DMS153 treated with DMSO at 0.1 percent for 48 hours (cell line): ENCODE measurements around the gene TTC36.
A peak's percentile ranks its signal among the peaks of the same experiment; 100 is the strongest.
"Not testable (repeated sequence)": the region's sequence is repeated elsewhere in the genome, so short reads cannot be mapped to it uniquely, and the experiment has no call there.

Experiments used
- DNase-seq: peaks from one replicate; lab custom pipeline; 2025; ENCODE audit not compliant: unreplicated experiment; lab: John Stamatoyannopoulos, UW

Gene TTC36

DNA sequence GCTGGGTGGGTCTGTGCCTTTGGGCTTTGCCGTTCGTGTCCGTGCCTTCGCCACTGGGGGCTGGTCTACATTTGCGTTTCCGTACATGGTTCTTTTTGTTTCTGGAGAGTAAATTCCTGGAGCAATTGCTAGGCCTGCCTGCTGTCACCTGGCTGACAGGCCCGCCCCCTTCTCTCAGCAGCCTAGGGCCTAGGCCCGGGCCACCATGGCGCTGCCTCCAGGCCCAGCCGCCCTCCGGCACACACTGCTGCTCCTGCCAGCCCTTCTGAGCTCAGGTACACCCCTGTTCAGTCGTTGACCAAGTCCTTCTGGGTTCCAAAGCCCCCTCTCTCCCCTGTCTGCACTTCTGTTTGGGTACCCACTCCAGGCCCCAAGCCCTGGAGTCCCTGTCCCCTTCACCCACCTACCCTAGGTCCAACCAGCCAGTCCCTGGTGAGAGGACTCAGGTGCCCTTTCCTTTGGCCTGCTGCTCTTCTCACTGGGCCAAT is 4.4 kb downstream of the TTC36 start:
- no peak for DNase-seq

DNA sequence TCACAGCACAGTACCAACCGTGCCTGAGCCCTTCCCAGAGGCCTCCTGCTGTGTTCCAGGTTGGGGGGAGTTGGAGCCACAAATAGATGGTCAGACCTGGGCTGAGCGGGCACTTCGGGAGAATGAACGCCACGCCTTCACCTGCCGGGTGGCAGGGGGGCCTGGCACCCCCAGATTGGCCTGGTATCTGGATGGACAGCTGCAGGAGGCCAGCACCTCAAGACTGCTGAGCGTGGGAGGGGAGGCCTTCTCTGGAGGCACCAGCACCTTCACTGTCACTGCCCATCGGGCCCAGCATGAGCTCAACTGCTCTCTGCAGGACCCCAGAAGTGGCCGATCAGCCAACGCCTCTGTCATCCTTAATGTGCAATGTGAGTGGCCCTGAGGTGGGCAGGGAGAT is 4.8 kb downstream of the TTC36 start:
- DNase-seq: no peak

DNA sequence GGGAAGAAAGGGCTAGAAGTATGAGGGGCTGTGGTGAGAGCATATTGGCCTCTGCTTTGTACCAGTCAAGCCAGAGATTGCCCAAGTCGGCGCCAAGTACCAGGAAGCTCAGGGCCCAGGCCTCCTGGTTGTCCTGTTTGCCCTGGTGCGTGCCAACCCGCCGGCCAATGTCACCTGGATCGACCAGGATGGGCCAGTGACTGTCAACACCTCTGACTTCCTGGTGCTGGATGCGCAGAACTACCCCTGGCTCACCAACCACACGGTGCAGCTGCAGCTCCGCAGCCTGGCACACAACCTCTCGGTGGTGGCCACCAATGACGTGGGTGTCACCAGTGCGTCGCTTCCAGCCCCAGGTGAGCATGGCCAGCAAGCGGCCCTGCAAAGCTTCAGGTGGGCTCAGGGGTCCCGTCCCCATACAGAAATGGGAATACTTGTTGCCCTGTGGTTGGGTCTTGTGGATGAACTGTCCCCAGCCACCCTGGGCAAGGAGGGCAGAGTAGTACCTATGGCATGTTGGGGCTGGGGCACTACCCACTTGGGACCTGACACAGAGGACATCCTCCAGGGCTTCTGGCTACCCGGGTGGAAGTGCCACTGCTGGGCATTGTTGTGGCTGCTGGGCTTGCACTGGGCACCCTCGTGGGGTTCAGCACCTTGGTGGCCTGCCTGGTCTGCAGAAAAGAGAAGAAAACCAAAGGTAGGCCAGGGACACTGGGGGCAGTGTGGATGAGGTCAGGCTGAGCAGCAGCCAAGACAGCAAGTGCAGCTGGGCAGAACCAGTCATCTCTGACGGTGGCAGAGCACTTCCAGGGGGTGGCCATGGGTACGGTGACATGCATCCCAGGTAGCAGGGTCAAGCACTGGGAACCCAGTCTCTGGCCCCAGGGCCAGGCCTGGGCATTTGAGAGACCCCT is 5.8 kb downstream of the TTC36 start:
- no peak for DNase-seq

DNA sequence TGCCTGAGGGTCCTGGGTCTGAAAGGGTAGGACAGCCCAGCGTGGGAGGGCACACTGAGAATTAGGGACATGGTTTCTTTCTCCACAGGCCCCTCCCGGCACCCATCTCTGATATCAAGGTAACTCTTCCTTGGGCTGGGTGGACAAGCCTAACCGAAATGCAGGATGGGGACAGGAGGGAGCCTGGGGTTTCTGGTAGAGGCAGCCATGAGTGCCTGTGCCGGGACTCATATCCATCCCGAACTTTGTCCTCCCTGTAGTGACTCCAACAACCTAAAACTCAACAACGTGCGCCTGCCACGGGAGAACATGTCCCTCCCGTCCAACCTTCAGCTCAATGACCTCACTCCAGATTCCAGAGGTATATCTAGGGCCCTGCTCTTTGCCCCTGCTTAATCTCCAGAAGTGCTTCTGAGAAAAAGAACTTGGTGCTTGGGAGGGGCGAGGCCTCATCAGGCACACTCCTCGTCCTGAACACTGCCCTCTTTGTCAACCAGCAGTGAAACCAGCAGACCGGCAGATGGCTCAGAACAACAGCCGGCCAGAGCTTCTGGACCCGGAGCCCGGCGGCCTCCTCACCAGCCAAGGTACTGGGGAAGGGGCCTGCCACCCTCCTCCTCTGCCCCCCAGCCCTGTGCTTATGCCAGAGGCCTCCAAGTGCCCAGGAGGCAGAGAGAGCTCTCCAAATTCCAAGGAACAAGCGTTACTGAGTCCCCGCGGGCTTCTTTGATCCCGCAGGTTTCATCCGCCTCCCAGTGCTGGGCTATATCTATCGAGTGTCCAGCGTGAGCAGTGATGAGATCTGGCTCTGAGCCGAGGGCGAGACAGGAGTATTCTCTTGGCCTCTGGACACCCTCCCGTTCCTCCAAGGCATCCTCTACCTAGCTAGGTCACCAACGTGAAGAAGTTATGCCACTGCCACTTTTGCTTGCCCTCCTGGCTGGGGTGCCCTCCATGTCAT is 6.8 kb downstream of the TTC36 start:
- no peak for DNase-seq

DNA sequence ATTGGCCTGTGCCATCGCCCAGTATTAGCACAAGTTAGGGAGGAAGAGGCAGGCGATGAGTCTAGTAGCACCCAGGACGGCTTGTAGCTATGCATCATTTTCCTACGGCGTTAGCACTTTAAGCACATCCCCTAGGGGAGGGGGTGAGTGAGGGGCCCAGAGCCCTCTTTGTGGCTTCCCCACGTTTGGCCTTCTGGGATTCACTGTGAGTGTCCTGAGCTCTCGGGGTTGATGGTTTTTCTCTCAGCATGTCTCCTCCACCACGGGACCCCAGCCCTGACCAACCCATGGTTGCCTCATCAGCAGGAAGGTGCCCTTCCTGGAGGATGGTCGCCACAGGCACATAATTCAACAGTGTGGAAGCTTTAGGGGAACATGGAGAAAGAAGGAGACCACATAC is 8.0 kb downstream of the TTC36 start:
- no peak for DNase-seq

DNA sequence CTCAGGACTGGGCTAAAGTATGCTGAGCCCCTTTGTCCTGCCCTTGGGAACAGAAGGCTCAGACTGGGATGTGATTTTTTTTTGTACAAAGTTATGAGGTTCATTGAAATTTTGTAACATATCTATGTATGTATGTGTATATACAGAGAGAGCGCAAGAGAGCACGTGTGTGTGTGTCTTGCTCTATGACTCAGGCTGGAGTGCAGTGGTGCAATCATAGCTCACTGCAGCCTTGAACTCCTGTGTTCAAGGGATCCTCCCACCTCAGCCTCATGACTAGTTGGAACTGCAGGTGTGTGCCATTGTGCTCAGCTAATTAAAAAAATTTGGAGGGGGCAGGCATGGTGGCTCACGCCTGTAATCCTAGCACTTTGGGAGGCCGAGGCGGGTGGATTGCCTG is 9.5 kb downstream of the TTC36 start:
- no peak for DNase-seq

DNA sequence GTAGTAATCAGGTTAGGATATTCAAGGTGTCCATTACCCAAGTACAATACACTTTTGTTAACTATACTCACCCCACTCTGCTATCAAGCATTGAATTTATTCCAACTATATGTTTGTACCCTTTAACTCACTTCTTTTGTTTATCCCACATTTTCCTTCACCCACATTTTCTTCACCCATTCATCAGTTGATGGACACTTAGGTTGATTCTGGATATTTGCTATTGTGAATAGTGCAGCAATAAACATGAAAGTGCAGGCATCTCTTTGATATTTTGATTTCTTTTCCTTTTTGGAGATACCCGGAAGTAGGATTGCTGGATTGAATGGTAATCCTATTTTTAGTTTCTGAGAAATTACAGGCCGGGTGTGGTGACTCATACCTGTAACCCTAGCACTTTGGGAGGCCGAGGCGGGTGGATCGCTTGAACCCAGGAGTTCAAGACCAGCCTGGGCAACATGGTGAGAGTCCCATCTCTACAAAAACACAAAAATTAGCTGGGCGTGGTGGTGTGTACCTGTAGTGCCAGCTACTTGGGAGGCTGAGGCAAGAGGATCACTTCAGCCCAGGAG is 10.2 kb downstream of the TTC36 start:
- DNase-seq: no peak

DNA sequence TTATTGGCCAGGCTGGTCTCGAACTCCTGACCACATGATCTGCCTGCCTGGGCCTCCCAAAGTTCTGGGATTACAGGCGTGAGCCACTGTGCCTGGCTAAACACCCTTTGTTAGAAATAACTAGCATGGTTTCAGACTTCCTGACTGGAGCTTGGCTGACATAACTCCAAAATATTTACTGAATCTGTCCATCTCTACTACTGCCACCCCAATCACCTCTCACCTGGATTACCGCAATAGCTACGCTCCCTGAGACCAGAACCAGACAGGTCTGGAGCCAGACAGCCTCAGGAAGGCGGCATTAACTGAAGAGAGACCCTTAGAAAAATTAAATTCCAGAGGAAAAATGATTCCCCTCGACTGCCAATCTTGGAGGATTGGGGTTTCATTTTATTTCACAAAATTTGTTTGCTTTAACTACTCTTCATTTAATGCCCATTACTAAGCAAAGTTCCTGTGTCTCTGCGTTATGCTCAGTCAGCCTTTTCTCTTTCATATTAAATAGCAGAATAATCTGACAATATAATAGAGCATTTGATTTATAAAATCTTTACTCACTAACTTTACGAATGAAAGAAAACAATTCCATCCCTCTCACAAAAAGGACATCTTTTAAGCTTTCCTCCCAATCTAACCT is 16.9 kb downstream of the TTC36 start:
- DNase-seq: no peak

DNA sequence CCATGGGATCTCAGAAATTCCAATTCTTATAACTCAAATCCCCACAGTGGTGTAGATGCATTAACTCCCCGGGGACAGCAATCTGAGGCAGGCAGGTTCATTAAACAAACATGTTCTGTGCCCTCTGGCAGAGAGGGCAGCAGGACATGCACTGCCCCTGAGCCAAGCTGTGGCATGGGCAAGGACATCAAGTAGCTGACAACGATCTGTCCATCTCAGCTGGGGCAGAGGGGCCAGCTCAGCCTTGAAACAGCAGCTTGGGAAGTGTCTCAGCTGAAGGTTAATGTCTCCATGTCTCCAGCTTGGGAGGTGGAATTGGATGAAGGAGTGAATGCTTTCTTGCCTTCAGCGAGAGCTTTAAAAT is 17.4 kb downstream of the TTC36 start:
- DNase-seq: no peak

DNA sequence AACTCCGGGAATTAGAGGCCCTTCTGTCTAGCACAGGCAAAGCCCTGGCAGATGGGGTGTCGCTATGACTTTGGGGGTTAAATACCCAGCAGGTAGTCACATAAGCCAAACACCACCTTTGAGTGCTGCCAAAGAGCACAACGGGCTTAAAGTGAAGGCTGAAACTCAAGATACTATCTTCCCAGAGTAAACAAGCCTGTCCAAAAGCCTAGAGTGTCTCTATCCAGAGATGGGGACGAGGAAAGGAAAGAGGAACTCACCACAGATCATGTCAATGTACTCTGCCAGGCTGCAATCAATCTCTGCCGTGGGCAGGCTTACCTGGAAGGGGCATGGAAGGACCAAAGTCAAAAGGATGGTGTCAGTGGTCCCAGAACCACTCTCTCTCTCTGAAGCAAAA is 18.3 kb downstream of the TTC36 start:
- no peak for DNase-seq

DNA sequence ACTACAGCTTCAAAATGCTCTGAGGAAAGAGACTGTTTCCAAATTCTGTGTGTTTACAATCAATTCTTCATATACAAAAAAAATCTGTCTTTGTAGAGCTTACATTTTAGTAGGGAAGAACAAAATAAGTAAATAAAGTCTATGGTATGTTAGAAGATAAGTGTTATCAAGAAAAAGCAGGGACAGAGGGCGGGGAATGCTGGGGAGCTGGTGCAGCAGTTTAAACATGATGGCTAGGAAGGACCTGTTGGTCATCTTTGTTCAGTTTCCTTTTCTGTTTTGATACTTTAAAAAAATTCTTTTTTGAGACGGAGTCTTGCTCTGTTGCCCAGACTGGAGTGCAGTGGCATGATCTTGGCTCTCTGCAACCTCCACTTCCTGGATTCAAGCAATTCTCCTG is 19.9 kb downstream of the TTC36 start:
- DNase-seq: no peak

DNA sequence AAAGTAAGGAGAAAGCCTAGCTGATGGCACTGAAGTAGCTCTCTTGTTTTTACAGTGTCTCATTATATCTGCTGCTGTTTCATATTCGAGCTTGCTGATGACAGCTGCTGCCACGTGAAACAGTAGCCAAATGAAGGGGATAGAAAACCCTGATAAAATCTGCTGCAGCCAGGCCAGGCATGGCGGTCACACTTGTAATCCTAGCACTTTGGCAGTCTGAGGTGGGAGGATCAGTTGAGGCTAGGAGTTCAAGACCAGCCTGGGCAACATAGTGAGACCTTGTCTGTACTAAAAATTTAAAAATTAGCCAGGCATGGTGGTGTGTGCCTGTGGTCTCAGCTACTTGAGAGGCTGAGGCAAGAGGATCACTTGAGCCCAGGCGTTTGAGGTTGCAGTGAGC is 25.1 kb downstream of the TTC36 start:
- DNase-seq: no peak

DNA sequence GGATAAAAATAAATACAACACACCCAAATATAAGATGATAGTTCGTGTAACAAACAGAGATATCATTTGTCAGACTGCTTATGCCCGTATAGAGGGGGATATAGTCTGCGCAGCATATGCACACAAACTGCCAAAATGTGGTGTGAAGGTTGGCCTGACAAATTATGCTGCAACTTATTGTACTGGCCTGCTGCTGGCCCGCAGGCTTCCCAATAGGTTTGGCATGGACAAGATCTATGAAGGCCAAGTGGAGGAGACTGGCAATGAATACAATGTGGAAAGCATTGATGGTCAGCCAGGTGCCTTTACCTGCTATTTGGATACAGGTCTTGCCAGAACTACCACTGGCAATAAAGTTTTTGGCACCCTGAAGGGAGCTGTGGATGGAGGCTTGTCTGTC is 33.5 kb downstream of the TTC36 start:
- no peak for DNase-seq

DNA sequence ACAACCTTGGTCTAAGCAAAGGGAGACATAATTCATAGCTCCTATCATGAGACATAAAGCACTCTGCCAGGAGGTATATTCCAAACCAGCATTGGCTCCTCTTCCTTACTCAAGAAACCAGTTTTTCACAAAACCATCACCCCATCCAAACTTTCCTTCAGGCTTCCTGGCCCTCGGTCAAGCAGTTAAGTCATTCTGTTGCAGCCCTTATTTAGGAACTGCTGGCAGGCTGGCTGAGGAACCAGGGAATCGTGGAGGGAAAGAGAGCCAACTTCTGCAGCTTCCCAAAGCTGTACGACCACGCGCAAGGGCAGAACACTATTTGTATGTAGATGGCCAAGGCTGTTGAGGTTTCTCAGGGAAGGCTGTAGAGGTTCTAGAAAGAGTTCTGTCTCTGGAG is 37.8 kb downstream of the TTC36 start:
- DNase-seq: no peak

DNA sequence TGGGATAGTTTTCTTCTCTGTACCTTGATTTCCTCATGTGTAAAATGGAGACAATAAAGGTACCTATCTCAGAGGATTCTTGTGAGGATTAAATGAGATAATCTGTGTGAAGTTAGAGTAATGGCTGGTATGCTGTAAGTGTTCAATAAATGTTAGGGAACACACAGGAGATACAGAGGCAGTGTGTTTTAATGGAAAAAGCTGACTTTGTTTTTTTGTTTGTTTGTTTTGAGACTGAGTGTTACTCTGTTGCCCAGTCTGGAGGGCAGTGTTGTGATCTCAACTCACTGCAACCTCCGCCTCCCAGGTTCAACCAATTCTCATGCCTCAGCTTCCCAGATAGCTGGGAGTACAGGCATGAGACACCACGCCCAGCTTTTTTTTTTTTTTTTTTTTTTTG is 42.4 kb downstream of the TTC36 start:
- DNase-seq: no peak

DNA sequence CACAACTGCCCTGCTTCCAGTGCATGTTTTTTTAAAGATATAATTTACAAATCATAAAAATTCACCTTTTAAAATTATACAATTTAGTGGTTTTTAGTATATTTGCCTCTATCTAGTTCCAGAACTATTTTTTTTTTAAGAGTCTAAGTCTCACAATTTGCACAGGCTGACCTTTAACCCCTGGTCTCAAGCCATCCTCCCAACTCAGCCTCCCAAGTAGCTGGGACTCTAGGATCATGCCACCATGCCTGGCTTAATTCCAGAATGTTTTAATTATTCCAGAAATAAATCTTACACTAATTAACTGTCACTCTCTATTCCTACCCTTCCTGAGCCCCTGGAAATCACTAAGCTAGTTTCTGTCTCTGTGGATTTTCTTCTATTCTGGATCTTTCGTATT is 43.5 kb downstream of the TTC36 start:
- no peak for DNase-seq

DNA sequence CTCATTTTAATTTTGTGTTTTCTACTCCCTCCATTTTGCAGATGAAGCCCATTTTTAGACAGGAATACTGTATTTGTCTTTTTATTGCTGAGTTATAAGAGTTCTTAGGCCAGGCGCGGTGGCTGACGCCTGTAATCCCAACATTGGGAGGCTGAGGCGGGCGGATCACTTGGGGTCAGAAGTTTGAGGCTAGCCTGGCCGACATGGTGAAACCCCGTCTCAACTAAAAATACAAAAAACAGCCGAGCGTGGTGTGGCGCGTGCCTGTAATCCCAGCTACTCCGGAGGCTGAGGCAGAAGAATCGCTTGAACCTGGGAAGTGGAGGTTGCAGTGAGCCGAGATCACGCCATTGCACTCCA is 44.4 kb downstream of the TTC36 start:
- DNase-seq: not testable (repeated sequence)

DNA sequence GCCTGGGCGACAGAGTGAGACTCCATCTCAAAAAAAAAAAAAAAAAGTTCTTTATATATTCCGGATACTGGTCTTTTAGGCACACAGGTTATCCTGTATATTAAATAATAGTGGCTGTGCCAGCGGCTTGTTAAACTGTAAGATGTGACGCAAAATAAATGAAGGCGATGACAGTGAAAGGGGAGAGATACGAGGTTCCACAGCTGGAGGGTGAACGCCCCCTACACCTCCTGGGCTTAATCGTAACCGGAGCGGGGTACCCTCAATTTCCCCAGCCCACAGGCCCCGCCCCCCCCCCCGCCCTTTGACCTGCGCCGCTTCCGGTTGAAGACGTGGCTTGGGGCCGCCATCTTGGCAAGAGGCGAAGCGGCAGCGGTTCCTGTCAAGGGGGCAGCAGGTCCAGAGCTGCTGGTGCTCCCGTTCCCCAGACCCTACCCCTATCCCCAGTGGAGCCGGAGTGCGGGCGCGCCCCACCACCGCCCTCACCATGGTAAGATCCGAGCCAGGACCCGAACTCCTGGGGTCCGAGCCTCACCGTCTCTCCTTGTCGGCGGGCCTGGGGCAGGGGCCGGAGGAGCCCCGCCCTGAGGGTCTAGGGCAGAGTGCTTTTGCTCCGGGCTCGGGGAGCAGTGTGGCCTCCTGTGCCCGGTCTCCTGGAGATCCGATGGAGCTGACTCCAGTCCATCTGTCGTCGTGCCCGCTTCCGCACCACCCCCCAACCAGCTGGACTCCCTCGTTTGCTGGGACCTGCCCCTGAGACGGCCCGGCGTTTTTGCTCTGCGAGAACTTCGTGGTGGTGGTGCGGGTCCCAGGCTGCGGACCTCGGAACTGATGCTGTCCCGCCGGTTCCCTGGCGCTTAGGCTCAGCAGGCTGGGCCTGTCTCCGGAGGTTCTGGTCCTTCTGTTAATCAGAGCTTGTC is 45.0 kb downstream of the TTC36 start, which contains the start of gene ARCN1:
TSS of gene ARCN1 (plus strand) at position 349 of the 920 bp plus-strand sequence. CDS start at position 488, 139 bp downstream.
- DNase-seq: peak; percentile 56

DNA sequence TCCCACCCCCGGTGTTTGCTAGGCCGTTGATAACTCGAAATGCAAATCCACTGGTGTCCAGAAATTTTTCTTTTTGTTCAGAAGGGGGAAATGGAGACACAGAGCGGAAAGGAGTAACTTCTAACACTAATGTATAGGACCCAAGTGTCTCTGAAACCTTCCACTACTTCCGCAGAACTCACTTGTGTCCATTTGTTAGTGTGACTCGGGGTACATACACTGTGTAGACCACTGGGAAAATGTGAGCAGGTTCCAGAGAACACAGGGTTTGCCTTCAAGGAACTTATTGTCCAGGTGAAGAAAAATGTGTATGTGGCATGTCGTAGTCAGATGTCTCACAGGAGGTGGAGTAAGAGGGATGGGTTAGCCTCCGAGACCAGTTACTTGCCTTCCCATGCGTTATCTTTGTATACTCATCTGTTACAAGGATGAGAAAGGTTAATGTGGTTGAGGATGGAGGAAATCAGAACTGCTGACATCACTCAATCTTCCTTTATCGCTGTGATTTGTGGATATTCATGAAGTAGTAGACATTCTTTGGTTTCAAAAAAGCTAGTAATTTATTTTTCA is 45.8 kb downstream of the TTC36 start:
- no peak for DNase-seq

DNA sequence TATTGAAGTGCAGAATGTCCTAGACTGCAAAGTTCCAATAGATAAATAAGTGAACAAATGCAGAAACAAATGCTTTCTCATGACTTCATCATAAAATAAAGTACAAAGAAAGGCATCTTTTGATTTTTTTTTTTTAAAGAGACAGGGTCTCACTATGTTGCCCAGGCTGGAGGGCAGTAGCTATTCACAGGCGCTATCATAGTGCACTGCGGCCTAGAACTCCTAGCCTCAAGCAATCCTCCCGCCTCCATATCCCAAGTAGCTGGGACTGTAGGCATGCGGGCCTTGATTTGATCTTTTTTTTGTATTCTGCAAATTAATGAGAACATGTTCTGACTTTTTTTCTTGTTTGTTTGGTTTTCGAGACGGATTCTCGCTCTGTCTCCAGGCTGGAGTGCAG is 47.4 kb downstream of the TTC36 start:
- no peak for DNase-seq
